HEK293 (cell line): ENCODE data around the gene MTHFD1.

ENCODE experiments used
- BCL11A ChIP-seq: fragments of 450-650 bp; formaldehyde crosslinking; IDR thresholded peaks from 2 replicates; pipeline ENCODE4 v1.5.1; 2016; ENCODE audit warnings: low read depth, missing biosample characterization, missing genetic modification characterization
- GLIS1 ChIP-seq: fragments of 450-650 bp; formaldehyde crosslinking; IDR thresholded peaks from 2 replicates; pipeline ENCODE4 v1.5.1; 2016; ENCODE audit warnings: missing biosample characterization, missing genetic modification characterization
- MZF1 ChIP-seq: fragments of 450-650 bp; formaldehyde crosslinking; IDR thresholded peaks from 2 replicates; pipeline ENCODE4 v1.5.1; 2017; ENCODE audit warnings: missing biosample characterization, missing genetic modification characterization, borderline replicate concordance
- PBX3 ChIP-seq: sonication (generic); formaldehyde crosslinking; IDR thresholded peaks from 2 replicates; pipeline ENCODE4 v1.8.1; 2022; ENCODE audit warnings: mild to moderate bottlenecking, moderate library complexity, missing genetic modification reagents
- PRDM6 ChIP-seq: fragments of 450-650 bp; formaldehyde crosslinking; IDR thresholded peaks from 2 replicates; pipeline ENCODE4 v1.5.1; 2017; ENCODE audit warnings: missing biosample characterization, missing genetic modification characterization
- SALL2 ChIP-seq: fragments of 450-650 bp; formaldehyde crosslinking; IDR thresholded peaks from 2 replicates; pipeline ENCODE4 v1.5.0; 2017; ENCODE audit warnings: missing biosample characterization, mild to moderate bottlenecking, missing genetic modification characterization, borderline replicate concordance
- WT1 ChIP-seq: fragments of 450-650 bp; formaldehyde crosslinking; IDR thresholded peaks from 2 replicates; pipeline ENCODE4 v1.5.1; 2016; ENCODE audit warnings: missing biosample characterization, missing genetic modification characterization
- YY2 ChIP-seq: fragments of 450-650 bp; formaldehyde crosslinking; IDR thresholded peaks from 2 replicates; pipeline ENCODE4 v1.5.1; 2016; ENCODE audit warnings: missing biosample characterization, missing genetic modification characterization
- ZBTB17 ChIP-seq: fragments of 450-650 bp; formaldehyde crosslinking; IDR thresholded peaks from 2 replicates; pipeline ENCODE4 v1.5.1; 2016; ENCODE audit warnings: missing biosample characterization, missing genetic modification characterization
- ZBTB20 ChIP-seq: fragments of 450-650 bp; formaldehyde crosslinking; IDR thresholded peaks from 2 replicates; pipeline ENCODE4 v1.5.1; 2016; ENCODE audit warnings: missing biosample characterization, missing genetic modification characterization
- ZBTB26 ChIP-seq: fragments of 450-650 bp; formaldehyde crosslinking; optimal IDR thresholded peaks from 2 replicates; pipeline ENCODE3; 2016; ENCODE audit warnings: missing biosample characterization, mild to moderate bottlenecking, missing genetic modification characterization
- ZBTB8A ChIP-seq: fragments of 450-650 bp; formaldehyde crosslinking; IDR thresholded peaks from 2 replicates; pipeline ENCODE4 v1.5.1; 2016; ENCODE audit warnings: missing biosample characterization, missing genetic modification characterization
- ZEB2 ChIP-seq: fragments of 450-650 bp; formaldehyde crosslinking; IDR thresholded peaks from 2 replicates; pipeline ENCODE4 v1.5.1; 2016; ENCODE audit warnings: missing biosample characterization, missing genetic modification characterization
- ZNF350 ChIP-seq: fragments of 450-650 bp; formaldehyde crosslinking; IDR thresholded peaks from 2 replicates; pipeline ENCODE4 v1.5.0; 2017; ENCODE audit warnings: missing biosample characterization, mild to moderate bottlenecking, missing genetic modification characterization
- ZNF394 ChIP-seq: fragments of 450-650 bp; formaldehyde crosslinking; IDR thresholded peaks from 2 replicates; pipeline ENCODE4 v1.5.1; 2016; ENCODE audit warnings: missing biosample characterization, missing genetic modification characterization, mild to moderate bottlenecking, moderate library complexity, borderline replicate concordance
- ZNF426 ChIP-seq: fragments of 450-650 bp; formaldehyde crosslinking; IDR thresholded peaks from 2 replicates; pipeline ENCODE4 v1.5.1; 2017; ENCODE audit warnings: missing biosample characterization, missing genetic modification characterization, mild to moderate bottlenecking, inconsistent platforms, moderate library complexity
- ZNF510 ChIP-seq: fragments of 450-650 bp; formaldehyde crosslinking; IDR thresholded peaks from 2 replicates; pipeline ENCODE4 v1.5.1; 2018; ENCODE audit warnings: mild to moderate bottlenecking, missing genetic modification characterization, missing biosample characterization; ENCODE audit not compliant: insufficient replicate concordance
- ZNF530 ChIP-seq: fragments of 450-650 bp; formaldehyde crosslinking; IDR thresholded peaks from 2 replicates; pipeline ENCODE4 v1.5.1; 2016; ENCODE audit warnings: low read depth, missing biosample characterization, missing genetic modification characterization
- ZNF560 ChIP-seq: fragments of 450-650 bp; formaldehyde crosslinking; IDR thresholded peaks from 2 replicates; pipeline ENCODE4 v1.5.1; 2017; ENCODE audit warnings: missing biosample characterization, missing genetic modification characterization, borderline replicate concordance
- ZNF600 ChIP-seq: fragments of 450-650 bp; formaldehyde crosslinking; IDR thresholded peaks from 2 replicates; pipeline ENCODE4 v1.5.1; 2016; ENCODE audit warnings: missing biosample characterization, missing genetic modification characterization
- ZNF785 ChIP-seq: fragments of 450-650 bp; formaldehyde crosslinking; IDR thresholded peaks from 2 replicates; pipeline ENCODE4 v1.5.1; 2016; ENCODE audit warnings: missing biosample characterization, missing genetic modification characterization
- ZNF792 ChIP-seq: fragments of 450-650 bp; formaldehyde crosslinking; IDR thresholded peaks from 2 replicates; pipeline ENCODE4 v1.5.1; 2016; ENCODE audit warnings: missing biosample characterization, missing genetic modification characterization
- TF ChIP-seq, protein P1 (sequence below): fragments of 450-650 bp; formaldehyde crosslinking; IDR thresholded peaks from 2 replicates; pipeline ENCODE4 v1.5.1; 2016; ENCODE audit warnings: missing biosample characterization, missing genetic modification characterization, borderline replicate concordance
- TF ChIP-seq, protein P2 (sequence below): fragments of 450-650 bp; formaldehyde crosslinking; IDR thresholded peaks from 2 replicates; pipeline ENCODE4 v1.5.1; 2016; ENCODE audit warnings: missing biosample characterization, missing genetic modification characterization

MTHFD1 gene

GRCh38 chr14:64465191-64465822 is 77.2 kb downstream of the MTHFD1 start, which contains the start of gene AKAP5 (continued):
- TF ChIP-seq, protein P1, sequence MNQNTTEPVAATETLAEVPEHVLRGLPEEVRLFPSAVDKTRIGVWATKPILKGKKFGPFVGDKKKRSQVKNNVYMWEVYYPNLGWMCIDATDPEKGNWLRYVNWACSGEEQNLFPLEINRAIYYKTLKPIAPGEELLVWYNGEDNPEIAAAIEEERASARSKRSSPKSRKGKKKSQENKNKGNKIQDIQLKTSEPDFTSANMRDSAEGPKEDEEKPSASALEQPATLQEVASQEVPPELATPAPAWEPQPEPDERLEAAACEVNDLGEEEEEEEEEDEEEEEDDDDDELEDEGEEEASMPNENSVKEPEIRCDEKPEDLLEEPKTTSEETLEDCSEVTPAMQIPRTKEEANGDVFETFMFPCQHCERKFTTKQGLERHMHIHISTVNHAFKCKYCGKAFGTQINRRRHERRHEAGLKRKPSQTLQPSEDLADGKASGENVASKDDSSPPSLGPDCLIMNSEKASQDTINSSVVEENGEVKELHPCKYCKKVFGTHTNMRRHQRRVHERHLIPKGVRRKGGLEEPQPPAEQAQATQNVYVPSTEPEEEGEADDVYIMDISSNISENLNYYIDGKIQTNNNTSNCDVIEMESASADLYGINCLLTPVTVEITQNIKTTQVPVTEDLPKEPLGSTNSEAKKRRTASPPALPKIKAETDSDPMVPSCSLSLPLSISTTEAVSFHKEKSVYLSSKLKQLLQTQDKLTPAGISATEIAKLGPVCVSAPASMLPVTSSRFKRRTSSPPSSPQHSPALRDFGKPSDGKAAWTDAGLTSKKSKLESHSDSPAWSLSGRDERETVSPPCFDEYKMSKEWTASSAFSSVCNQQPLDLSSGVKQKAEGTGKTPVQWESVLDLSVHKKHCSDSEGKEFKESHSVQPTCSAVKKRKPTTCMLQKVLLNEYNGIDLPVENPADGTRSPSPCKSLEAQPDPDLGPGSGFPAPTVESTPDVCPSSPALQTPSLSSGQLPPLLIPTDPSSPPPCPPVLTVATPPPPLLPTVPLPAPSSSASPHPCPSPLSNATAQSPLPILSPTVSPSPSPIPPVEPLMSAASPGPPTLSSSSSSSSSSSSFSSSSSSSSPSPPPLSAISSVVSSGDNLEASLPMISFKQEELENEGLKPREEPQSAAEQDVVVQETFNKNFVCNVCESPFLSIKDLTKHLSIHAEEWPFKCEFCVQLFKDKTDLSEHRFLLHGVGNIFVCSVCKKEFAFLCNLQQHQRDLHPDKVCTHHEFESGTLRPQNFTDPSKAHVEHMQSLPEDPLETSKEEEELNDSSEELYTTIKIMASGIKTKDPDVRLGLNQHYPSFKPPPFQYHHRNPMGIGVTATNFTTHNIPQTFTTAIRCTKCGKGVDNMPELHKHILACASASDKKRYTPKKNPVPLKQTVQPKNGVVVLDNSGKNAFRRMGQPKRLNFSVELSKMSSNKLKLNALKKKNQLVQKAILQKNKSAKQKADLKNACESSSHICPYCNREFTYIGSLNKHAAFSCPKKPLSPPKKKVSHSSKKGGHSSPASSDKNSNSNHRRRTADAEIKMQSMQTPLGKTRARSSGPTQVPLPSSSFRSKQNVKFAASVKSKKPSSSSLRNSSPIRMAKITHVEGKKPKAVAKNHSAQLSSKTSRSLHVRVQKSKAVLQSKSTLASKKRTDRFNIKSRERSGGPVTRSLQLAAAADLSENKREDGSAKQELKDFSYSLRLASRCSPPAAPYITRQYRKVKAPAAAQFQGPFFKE = no peak
- TF ChIP-seq PRDM6 (no peak), ZBTB26 (tag by site-specific recombination) (peak; percentile 61), ZNF530 (tag by site-specific recombination) (no peak), ZBTB17 (tag by site-specific recombination) (no peak), PBX3 (CRISPR knock-in tag) (peak; percentile 93), WT1 (tag by site-specific recombination) (no peak), YY2 (tag by site-specific recombination) (no peak), ZBTB8A (peak; percentile 86), ZNF394 (no peak), GLIS1 (tag by site-specific recombination) (0 out of 2 replicates have a peak, but pooled peaks have one; percentile 12), ZNF510 (tag by site-specific recombination) (no peak), ZNF785 (tag by site-specific recombination) (no peak), ZNF350 (no peak), ZNF560 (tag by site-specific recombination) (no peak), MZF1 (tag by site-specific recombination) (no peak), ZNF792 (tag by site-specific recombination) (no peak), ZNF600 (tag by site-specific recombination) (no peak), ZNF426 (tag by site-specific recombination) (no peak), BCL11A (tag by site-specific recombination) (no peak), ZBTB20 (peak; percentile 22; the same call in 1 of the 2 replicates), SALL2 (tag by site-specific recombination) (no peak), ZEB2 (tag by site-specific recombination) (no peak)
- TF ChIP-seq, protein P2, sequence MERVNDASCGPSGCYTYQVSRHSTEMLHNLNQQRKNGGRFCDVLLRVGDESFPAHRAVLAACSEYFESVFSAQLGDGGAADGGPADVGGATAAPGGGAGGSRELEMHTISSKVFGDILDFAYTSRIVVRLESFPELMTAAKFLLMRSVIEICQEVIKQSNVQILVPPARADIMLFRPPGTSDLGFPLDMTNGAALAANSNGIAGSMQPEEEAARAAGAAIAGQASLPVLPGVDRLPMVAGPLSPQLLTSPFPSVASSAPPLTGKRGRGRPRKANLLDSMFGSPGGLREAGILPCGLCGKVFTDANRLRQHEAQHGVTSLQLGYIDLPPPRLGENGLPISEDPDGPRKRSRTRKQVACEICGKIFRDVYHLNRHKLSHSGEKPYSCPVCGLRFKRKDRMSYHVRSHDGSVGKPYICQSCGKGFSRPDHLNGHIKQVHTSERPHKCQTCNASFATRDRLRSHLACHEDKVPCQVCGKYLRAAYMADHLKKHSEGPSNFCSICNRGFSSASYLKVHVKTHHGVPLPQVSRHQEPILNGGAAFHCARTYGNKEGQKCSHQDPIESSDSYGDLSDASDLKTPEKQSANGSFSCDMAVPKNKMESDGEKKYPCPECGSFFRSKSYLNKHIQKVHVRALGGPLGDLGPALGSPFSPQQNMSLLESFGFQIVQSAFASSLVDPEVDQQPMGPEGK (tag by site-specific recombination) = no peak
